GM21737 (cell line): ENCODE data around the gene DACH1.
A peak's percentile ranks its signal among the peaks of the same experiment; 100 is the strongest.

Source experiments
- ATAC-seq: cut with Tn5 transposase; IDR thresholded peaks from one replicate; pipeline ENCODE4 v1.9.1; 2021; ENCODE audit warnings: mild to moderate bottlenecking, moderate library complexity; ENCODE audit not compliant: unreplicated experiment

DACH1 gene

DNA sequence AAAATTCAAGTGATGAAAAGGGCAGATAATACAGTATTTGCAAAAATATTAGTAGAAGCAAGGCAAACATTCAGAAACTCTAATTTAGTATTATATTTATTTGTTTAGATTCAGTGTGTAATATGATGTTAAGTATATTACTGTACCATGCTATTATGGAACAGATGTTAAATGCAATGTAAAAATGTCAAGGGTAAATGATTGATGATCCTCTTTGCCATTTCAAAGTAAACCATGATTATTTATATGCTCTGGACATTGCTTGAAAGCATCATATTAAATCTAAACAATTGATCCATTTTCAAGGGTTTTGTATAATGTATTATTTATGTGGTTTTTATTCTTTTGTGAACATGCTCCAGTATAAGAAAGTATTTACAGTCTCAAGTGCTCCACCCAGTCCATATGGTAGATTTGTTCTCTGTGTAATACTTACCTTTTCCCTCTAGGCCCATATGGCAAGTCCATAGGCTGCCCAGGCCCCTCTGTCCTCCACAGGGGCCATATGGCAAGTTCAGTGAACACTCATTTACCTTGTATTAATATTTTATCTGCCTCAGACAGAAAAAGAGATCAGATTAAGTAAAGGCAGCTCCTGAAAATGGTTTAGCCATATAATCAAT, 353.5 kb downstream of the DACH1 start:
- no peak for ATAC-seq

DNA sequence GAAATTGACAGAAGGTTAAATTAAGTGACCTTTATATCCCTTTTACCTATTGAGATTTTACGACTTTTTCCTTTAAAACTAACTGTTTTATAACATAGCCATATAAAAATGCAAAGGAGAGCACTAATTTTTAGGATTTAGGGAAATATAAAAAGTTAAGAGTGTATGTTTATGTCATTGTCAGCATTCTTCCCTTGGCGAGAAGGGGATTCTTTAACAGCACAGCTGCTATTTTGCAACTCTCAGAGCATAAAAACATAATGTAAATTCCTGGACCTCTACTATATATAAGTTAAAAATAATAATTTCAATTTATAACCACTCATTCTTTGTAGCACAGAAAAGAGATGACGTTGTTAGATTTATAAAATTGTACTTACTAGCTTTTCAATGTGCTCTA, 363.2 kb downstream of the DACH1 start:
- no peak for ATAC-seq

- ATAC-seq: no peak
Measured at GRCh38 chr13:71499944-71500514, 367.0 kb downstream of the DACH1 start.

GRCh38 chr13:71499235-71499634, 367.8 kb downstream of the DACH1 start:
- no peak for ATAC-seq

DNA sequence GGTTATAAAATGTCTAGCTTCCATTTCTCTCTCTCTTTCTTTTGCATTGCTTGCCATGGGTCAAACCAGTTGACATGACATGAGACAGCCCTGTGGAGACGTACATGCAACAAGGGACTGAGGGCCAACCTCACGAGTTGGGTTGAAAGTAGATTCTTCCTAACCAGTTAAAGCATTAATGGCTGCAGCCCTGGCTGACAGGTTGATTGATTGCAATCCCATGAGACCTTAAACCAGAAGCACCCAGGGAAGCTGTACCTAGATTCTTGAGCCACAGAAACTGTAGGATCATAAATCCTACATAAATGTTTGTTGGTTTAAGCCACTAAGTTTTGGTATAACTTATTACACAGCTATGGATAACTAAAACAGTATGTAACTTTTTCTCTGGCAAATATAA, 373.8 kb downstream of the DACH1 start:
- no peak for ATAC-seq

DNA sequence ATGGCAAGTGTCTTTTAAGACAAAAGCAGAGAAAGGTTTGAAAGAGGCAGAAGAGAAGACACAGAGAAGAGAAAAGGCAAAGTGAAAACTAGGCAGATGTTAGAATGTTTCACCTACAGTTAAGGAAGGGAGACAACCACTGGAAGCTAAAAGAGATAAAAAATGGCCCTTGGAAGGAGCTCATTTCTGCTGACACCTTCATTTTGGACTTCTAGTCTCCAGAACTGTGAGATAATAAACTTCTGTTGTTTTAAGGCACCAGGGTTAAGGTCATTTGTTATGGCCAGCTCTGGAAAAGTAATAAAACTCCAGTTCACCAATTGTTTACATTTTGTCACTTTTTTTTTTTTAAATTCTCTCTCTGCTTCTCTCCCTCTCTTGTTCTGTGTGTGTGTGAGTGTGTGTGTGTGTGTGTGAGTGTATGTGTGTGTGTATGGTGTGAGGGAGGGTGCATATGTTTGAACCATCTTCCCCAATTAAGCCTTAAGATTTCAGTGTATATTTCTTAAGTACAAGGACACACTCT, 374.6 kb downstream of the DACH1 start:
- no peak for ATAC-seq

- no peak for ATAC-seq
Measured at GRCh38 chr13:71491010-71491409, 376.0 kb downstream of the DACH1 start.

- ATAC-seq: no peak
Measured at GRCh38 chr13:71489041-71489440, 378.0 kb downstream of the DACH1 start.

DNA sequence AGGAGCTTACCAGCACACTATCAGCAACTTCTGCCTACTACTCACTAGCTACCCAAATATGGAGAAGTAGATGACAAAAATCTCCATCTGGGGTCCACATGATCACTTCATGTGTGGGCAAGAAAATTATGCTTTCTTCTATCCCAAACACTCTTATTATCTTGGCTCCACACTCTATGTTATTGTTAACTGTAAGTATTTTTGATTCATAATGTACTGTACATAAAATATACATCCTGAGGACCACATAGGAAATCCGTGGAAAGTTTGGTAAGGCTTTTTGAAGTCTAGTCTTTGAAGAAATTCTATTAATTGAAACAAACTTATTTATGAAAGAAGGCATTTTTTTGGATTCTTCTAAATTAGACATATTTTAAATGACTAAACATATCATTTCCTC, 378.8 kb downstream of the DACH1 start:
- ATAC-seq: no peak

DNA sequence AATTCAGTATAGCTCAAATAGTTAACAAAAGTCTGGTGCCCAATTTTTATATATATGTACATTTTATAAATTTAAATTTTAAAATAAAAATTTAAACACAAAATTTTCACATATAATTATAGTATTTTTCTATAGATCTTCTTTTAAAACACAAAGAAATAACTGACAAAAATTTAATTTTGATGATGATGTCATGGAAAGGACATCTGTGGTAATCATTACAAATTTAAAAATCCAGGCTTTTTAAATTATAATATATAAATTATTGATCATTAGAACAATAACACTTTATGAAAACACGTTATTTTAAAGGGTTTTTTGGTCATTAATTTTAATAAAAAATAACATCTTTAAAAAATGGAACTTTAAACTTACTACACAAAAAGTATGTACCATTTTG, 381.1 kb downstream of the DACH1 start:
- ATAC-seq: no peak

DNA sequence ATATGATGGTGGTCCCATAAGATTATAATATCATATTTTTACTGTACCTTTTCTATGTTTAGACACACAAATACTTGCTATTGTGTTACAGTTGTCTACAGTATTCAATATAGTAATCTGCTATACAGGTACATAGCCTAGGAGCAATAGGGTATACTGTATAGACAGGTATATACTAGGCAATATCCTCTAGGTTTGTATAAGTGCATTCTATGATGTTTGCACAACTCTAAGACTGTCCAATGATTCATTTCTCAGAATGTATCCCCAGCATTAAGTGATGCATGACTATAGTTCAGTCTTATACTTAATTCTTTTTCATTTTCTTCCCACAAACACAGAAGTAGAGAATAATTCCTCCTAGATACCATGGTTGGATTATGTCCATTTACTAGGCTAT, 383.3 kb downstream of the DACH1 start:
- ATAC-seq: no peak

DNA sequence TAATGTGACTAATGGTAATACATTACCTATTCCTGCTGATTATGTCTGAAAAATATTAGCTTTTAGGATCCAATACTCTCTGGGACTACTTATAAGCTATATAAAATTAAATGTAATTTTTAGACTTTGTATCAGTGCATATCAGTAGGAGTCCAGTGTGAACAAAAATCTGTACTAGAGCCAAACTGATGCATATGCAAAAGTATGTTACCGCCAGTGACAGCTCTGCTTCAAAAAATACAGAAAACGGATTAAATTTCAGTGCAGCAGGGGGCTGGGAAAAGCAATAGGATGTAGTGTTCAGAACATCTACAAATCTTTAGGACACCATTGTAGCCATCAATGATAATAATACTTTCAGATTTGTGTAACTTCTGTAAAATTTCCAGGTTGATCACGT, 385.5 kb downstream of the DACH1 start:
- ATAC-seq: no peak

GRCh38 chr13:71481046-71481445, 386.0 kb downstream of the DACH1 start:
- ATAC-seq: no peak

GRCh38 chr13:71477735-71478134, 389.3 kb downstream of the DACH1 start:
- ATAC-seq: no peak

- ATAC-seq: no peak
Measured at GRCh38 chr13:71474936-71475335, 392.1 kb downstream of the DACH1 start.

GRCh38 chr13:71469626-71470025, 397.4 kb downstream of the DACH1 start:
- ATAC-seq: no peak

- no peak for ATAC-seq
Measured at GRCh38 chr13:71464686-71465085, 402.3 kb downstream of the DACH1 start.

GRCh38 chr13:71461892-71462291, 405.1 kb downstream of the DACH1 start:
- ATAC-seq: no peak

DNA sequence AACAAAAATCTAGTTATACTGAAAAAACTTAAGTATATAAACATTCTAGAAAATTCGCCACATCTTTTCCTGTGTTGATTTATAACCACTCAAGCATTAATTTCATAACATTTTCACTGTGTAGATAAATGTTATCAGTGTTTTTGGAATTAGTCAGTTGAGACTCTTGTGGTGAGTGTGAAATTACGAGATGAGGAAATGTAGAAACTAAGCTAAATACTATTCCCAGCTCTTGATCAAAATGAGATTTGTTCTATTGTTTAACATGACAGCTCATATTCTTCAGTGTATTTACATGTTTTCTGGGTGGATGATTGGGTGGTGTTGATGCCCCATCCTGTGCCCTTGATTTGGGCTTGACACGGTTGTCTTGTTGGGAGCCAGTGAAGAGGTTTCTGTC, 406.8 kb downstream of the DACH1 start:
- peak; percentile 57 for ATAC-seq

DNA sequence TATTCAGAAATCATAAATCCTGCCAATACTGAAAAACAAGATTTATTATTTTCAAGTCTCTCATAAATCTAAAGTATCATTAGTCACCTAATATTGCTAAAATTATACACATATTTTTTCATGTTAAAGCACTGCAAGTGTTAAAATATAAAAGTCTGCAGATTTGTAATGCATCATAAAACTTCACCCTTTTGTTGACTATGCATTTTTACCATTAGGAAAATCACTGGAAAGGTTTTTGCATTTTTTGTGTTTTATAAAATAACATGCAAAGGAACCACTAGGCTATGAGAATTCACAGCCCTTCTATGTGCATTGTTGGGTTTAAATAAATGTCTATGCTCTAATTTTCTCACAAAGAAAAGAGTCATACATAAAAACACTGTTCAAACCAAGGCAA, 407.3 kb downstream of the DACH1 start:
- ATAC-seq: no peak

- no peak for ATAC-seq
Measured at GRCh38 chr13:71457645-71458044, 409.4 kb downstream of the DACH1 start.

DNA sequence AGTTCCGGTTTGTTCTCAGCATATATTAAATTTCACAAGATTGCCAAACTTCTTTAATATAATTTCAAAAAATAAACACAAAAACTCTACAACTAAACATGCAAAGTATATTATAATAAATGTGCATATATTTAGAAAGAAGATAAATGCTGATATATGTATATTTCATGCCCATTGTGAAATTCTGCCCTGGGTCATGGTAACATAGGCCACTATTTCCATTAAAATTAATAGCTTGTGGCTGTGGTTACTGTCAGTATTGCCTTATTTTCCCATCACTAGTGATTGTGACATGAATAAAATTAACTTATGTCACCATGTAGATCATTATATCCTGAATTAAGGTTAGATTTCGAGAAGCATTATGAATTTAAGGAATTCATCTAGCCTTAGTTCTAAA, 410.9 kb downstream of the DACH1 start:
- no peak for ATAC-seq

DNA sequence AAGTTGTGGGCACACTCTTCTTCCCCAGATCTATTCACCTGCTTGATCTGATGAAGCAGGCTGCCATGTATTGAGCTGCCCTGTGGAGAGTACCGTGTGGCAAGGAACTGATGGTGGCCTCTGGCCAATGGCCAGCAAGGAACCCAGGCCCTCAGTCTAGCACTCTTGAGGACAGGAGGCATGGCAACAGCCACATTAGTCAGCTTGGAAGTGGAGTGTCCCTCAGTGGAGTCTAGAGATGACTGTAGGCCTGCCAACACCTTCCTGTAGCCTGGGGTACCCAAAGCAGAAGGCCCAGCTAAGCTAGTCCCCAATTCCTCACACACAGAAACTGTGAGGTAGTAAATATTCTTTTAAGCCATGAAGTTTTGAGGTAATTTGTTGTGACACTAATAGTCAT, 412.5 kb downstream of the DACH1 start:
- ATAC-seq: no peak
